GM19238 (cell line): ENCODE data around the gene SEMA3F.

ENCODE experiments used
- DNase-seq: peaks from one replicate; pipeline ENCODE4 v3.0.0; 2011; ENCODE audit warnings: low spot score; ENCODE audit not compliant: insufficient read length

The SEMA3F gene

DNA sequence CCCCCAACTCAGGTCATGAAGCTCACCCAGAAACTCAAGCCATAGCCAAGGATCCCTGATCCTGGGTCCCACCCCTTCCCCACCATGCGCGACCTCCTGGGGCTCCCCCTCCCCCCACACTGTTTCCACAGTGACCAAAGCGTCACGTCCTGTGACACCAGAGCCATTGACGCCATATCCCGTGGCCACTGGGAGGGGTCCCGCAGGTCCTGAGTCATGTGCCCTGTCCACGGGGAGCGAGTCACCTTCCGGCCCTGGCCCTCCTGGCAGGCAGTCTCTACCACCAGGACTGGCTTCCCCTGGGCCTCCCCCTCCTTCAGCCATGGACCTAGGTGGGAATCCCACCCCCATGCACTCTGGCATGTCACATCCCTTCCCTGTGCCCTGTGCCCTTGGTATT is 15.6 kb downstream of the SEMA3F start:
- no peak for DNase-seq

DNA sequence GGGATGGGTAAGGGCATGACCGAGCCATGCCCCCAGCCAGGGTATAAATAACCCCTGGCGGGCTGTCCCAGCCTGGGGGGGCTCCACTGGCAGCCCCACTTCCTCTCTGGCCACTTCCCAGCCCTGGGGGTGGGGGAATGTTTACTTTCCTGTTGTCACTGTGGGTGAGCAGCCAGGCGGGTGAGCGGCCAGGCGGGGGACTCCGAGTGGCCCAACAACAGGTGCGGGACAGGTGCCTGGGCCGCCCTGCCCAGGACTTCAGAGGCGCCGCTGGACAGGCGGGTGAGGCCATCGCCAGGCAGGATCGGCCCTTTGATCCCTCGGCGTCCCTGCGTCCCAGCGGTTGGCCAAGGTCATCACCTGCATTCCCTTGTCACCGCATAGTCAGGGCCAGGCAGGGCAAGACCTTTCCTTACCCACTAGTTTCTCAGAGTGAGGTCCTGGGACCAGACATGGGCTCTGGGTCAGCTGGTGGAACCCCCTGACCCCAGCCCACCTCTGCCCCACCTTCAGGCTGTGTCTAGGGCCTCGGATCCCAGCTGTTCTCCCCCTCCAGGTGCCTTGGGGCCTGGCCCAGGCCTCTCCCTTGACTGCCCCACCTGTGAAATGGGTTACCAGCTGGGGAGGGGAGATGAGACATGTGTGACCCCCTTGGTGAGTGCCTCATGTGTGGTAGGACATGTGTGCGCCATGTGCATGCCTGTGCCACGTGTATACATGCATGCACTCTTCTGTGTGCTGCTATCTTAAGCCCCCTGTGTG is 16.6 kb downstream of the SEMA3F start:
- DNase-seq, result no peak

DNA sequence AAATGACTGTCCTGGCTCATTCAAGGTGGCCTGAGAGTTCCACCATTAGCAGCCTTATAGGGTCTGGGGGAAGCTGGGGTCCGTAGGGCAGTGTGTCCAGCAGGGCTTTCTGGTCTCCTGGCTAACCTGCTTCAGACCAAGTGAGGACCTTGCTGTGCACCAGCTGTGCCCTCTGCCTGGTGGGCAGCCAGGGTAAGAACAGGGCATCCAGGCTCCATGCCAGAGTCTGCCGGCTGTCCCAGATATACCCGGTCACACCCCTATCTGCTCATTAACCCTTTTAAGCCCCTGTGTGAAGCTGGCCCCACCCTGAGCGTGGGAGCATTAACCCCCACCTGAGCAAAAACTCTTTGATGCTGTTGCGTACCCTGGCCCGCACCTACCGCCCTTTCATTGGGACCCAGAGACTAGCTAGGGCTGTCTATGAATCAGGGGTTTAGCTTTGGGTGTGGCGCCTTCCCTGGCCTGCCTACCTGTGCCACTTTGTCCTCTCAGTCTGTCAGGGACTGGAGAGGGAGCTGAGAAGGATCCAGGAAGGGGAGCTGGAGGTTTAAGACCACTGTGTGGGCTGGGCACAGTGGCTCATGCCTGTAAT is 17.6 kb downstream of the SEMA3F start:
- DNase-seq, result no peak

DNA sequence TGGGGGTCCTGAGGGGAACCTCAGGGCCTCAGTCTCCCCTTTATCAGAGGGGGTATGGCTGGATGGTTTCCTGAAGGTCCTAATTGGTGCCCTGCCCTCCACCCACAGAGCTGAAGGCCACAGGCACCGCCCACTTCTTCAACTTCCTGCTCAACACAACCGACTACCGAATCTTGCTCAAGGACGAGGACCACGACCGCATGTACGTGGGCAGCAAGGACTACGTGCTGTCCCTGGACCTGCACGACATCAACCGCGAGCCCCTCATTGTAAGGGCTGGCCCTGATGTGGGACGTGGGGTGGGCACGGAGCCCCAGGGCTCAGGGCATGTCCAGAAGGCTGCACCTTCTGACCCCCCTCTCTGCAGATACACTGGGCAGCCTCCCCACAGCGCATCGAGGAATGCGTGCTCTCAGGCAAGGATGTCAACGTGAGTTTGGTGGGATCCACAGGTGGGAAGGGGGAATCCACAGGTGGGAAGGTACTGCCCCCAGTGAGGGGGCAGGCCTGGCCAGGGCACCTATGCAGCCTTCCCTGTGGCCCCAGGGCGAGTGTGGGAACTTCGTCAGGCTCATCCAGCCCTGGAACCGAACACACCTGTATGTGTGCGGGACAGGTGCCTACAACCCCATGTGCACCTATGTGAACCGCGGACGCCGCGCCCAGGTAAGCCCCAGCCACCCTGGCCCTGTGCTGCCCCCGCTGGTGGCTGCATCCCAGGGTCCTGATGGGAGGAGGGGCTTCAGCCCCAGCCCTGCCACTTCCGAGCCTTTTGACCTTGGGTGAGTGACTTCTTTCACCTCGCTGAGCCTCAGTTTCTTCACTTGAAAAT is 18.8 kb downstream of the SEMA3F start:
- no peak for DNase-seq

DNA sequence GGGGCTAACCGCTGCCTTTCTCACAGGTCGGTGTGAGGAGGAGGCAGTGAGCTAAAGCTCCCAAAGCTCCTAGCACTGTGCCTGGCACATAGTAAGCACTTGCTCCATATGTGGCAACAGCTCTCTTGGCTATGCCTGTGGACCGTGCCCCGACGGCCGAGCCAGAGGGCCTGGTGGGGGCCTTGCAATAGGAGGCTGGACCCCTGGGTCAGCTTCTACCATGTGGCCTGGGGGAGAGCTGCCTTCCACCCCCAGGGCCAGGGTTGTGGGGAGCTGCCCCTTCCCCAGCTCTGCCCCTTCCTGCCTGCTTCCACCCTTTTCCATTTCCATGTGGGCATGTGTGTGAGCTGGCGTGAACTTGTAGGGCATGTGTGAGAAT is 19.4 kb downstream of the SEMA3F start:
- DNase-seq, result no peak

DNA sequence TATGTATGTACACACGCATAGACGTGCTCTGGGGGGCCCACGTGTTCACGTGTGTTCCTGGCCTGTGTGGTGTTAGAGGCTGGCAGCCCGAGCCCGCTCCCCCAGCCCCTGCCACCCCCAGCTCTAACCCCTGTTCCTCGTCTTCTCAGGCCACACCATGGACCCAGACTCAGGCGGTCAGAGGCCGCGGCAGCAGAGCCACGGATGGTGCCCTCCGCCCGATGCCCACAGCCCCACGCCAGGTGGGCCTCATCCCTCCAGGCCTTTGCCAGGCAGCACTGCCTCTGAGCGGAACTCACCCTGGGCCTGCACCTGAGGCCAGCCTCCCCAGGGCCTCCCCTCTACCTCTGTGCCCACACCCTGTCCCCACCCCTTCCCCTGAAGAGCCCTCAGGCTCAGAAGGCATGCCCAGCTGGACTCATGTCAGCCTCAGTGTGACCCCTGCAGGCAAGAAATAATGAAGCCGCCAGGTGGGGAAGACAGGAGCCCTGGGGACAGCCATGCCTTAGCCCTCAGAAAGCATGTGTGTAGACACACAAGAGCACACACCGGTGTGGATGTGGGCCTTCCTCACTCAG is 19.9 kb downstream of the SEMA3F start:
- no peak for DNase-seq

DNA sequence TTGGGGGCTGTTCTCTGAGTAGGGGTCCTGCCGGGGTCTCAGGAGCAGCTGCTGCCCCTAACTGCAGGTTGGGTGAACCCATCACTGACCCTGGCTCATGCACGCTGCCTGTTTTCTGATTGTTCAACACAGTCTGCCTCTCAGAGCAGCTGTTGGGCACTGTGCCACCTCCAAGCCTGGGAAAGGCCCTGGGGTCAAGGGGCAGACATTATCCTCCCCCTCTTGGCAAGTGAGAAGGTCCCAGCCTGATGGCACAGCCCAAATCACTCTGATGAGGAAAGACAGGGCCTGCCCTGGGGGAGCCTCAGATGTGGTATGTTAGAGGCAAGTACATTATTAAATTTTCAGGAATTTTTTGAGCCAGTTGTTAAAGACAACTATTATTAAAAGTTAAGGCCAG is 22.2 kb downstream of the SEMA3F start:
- DNase-seq, result no peak

DNA sequence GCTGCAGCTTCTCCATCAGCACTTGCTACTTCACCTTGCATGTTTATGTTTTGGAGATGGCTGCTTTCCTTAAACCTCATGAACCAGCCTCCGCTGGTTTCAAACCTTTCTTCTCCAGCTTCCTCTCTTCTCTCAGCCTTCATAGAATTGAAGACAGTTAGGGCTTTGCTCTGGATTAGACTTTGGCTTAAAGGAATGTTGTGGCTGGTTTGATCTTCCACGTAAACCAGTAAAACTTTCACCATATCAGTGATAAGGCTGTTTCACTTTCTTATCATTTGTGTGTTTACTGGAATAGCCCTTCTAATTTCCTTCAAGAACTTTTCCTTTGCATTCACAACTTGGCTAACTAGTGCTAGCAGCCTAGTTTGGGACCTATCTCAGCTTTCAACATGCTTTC is 24.6 kb downstream of the SEMA3F start:
- no peak for DNase-seq

DNA sequence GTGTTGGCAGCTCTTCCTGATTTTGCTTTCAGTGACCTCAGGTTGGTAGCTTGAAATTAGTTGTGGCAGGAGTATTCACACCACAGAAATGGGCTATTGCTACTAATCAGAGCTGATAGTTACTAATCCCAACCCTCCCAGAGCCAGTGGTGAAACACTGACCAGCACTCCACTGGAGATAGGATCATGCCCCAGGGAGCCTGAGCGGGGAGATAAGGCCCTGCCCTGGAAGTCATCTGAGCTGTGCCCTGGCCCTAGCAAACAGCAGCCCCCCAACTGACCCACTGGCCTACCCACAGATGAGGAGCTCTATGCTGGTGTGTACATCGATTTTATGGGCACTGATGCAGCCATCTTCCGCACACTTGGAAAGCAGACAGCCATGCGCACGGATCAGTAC is 26.9 kb downstream of the SEMA3F start:
- DNase-seq, result no peak

DNA sequence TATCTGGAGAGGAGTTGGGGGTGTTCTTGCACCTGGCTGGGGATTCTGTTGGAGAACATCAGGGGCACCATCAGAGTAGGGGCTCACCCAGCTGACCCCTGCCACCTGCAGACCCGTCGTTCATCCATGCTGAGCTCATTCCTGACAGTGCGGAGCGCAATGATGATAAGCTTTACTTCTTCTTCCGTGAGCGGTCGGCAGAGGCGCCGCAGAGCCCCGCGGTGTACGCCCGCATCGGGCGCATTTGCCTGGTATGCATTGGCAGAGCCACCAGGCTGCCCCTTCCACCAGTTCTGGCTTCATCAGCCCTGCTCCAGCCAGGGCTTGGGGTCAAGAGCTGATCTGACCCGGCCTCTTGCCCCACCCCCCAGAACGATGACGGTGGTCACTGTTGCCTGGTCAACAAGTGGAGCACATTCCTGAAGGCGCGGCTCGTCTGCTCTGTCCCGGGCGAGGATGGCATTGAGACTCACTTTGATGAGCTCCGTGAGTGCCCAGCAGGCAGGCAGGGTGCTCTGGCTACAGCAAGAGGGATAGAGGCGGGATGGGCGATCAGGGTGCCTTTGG is 27.5 kb downstream of the SEMA3F start:
- no peak for DNase-seq

DNA sequence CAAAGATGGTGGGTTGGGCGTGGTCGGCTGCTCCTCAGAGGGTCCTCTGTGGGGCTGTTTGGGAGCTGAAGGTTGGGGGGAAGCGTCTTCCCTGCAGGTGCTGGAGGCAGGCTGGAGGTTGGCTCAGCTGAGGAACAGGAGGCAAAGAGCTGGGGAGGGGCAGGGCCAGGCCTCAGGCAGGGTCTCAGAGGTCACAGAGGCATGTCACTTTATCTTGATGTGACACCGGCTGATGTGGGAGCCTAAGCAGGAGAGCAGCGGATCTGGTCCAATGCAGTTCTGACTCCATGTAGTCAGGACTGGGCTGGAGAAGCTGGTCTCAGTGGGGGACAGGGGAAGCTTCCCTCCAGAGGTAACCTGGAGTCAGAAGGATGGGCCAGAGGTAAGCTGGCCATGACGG is 28.6 kb downstream of the SEMA3F start:
- DNase-seq, result no peak

DNA sequence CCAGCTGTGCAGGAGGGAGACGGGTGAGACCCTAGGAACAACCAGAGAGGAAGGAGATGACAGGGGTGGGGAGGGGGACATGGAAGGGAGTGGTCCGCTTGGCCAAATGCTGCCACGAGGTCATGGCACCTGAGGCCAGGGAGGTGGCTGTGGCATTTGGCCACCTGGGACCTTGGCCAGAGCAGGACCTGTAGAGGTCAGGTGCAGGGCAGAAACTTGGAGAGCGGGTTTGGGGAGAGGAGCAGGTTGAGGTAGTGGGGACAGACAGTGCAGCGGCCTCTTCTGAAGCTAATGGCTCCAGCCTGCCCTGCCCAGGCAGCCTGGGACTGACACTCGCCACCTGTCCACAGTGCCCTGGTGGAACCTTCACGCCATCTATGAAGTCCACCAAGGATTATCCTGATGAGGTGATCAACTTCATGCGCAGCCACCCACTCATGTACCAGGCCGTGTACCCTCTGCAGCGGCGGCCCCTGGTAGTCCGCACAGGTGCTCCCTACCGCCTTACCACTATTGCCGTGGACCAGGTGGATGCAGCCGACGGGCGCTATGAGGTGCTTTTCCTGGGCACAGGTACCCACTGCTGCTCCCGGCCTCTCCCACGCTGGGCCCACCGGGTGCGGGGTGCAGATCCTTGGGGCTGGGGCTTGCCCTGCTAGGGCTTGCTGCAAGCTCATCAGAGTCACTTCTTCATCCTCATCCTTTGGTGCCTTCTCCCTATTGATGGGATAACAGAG is 29.3 kb downstream of the SEMA3F start:
- no peak for DNase-seq

DNA sequence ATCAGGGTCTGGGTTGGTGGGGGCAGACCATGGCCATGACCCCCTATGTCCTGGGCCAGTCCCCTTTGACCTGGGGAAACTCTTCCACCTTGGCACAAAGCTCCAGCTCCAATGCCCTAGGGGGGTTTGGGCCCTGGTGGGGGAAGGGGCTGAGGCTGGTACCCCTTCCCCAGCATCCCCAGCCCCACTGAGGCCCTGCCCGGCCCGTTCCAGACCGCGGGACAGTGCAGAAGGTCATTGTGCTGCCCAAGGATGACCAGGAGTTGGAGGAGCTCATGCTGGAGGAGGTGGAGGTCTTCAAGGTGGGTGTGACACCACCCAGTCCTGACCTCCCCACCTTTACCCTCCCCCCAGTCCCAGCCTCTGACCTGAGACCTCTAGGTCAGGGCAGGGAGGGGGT is 30.1 kb downstream of the SEMA3F start:
- no peak for DNase-seq

DNA sequence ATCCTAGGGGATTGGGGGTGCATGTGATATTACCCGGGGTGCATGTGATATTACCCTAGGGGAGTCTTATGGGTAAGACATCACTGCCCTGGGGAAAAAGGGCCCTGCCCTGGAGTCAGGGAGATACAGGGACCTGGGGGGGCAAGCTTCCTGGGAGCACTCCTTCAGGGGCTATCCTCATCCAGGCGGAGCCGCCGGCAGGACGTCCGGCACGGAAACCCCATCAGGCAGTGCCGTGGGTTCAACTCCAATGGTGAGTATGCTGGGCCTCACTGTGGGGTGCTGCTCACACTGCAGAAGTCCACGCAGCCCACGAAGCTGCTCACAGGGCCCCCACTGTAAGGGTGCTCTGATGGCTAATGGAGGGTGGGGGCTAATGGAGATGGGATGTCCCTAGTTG is 31.0 kb downstream of the SEMA3F start:
- DNase-seq, result no peak

DNA sequence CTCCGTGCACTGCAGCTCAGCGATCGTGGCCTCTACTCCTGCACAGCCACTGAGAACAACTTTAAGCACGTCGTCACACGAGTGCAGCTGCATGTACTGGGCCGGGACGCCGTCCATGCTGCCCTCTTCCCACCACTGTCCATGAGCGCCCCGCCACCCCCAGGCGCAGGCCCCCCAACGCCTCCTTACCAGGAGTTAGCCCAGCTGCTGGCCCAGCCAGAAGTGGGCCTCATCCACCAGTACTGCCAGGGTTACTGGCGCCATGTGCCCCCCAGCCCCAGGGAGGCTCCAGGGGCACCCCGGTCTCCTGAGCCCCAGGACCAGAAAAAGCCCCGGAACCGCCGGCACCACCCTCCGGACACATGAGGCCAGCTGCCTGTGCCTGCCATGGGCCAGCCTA is 32.6 kb downstream of the SEMA3F start:
- DNase-seq, result no peak

DNA sequence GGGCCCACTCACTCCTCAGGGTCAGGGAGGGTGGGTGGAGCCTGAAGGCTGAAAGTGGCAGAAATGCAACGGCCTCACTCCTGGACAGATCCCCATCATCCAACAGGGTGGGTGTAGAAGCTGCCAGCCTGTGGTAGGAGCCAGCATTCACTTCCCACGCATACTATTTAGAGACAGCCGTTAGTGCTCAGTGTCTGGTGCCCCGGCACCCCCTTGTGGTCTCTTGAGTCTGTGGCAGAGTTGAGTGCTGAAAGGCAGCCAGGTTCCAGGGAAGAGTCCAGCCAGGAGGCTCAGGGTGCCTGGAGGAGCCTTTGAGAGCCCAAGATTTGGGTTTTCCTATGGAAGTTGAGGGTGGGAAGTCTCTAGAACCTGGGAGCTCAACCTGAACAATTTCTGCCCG is 34.1 kb downstream of the SEMA3F start:
- DNase-seq, result no peak

DNA sequence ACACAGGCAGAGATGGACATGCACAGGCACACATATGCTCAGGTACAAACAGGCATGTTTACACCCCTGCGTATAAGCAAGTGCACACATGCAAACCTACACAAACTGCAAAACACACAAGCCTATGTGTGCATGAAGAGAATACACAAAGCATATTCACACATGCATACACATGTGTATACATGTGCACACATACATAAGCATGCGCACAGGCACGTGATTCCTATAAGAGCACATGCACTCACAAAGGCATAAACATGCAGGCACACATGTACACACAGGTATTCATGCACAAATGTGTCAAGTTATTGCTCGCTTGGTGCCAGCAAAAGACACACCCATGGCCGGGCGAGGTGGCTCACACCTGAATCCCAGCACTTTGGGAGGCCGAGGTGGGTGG is 34.9 kb downstream of the SEMA3F start:
- DNase-seq, result no peak

DNA sequence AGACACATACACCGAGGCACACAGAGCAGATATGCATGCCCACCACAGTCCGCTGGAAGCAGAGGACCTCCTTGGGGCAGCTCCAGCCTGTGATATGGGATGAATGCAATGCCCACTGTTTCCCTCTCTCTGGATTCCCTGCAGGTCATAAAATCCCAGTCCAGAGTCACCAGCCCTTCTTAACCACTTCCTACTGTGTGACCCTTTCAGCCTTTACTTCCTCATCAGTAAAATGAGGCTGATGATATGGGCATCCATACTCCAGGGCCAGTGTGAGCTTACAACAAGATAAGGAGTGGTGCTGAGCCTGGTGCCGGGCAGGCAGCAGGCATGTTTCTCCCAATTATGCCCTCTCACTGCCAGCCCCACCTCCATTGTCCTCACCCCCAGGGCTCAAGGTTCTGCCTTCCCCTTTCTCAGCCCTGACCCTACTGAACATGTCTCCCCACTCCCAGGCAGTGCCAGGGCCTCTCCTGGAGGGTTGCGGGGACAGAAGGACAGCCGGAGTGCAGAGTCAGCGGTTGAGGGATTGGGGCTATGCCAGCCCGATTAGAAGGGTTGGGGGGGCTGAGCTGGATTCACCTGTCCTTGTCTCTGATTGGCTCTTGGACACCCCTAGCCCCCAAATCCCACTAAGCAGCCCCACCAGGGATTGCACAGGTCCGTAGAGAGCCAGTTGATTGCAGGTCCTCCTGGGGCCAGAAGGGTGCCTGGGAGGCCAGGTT is 36.0 kb downstream of the SEMA3F start, which contains the start of gene GNAT1:
Gene GNAT1, plus strand, starts transcription at position 675 of the 725 bp plus-strand sequence. CDS start 116 bp downstream, outside the sequence.
- no peak for DNase-seq

DNA sequence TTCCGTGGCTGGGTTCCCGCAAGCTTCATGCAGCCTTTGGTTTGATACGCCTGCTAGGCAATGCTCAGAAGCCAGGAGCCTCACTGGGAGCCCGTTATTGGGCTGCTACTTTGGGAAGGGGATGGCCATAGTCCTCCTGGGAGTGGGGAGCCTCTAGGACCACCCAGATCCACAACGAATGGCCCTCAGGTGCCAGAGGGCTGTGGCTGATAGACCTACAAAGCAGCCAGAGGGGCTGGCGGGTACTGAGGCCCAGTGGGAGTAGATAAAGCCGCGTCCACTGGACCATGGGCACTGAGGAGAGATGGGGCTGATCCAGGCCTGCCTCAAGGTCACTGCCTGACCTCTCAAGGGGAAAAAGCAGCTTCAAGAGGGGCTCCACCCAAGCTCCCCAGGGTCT is 37.0 kb downstream of the SEMA3F start:
- DNase-seq, result no peak

DNA sequence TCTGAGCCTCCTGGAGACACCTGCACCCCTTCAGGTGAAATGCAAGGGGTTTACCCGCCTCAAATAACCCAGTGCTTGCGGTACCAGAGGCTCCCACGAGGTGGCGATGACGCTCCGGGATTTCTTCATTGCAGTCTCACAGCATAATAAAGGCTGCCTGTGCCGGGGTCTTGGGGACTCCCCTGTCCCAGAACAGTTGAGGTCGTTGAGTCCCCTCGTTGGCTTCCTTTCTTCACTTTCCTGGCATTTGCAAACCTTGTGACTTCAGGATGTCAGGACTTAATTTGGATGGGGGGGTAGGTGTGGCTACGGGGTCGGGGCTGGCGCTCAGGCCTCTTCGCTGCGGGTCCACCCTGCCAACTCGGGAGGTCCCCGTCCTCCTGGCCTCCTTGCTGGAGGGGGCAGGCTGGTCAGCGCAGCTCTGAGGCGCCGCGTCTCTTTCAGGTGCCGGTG is 37.6 kb downstream of the SEMA3F start:
- DNase-seq, result peak; percentile 85
